Measurements from ENCODE around the gene IGF2BP2.
"Not testable (repeated sequence)": the region's sequence is repeated elsewhere in the genome, so short reads cannot be mapped to it uniquely, and the experiment has no call there.

IGF2BP2 gene

GRCh38 chr3:185797993-185798830, 26.6 kb downstream of the IGF2BP2 start:
- DNase-seq (ENCODE audit: low read depth), result no peak

- no peak for DNase-seq (ENCODE audit: low read depth)
Observed at GRCh38 chr3:185797108-185797881, 27.5 kb downstream of the IGF2BP2 start.

- no peak for DNase-seq (ENCODE audit: low read depth)
Observed at GRCh38 chr3:185796431-185797107, 28.3 kb downstream of the IGF2BP2 start.

- DNase-seq (ENCODE audit: low read depth), result no peak
Observed at GRCh38 chr3:185793381-185793780, 31.5 kb downstream of the IGF2BP2 start.

- DNase-seq (ENCODE audit: low read depth), result no peak
Observed at GRCh38 chr3:185792955-185793354, 31.9 kb downstream of the IGF2BP2 start.

- DNase-seq (ENCODE audit: low read depth), result no peak
Observed at GRCh38 chr3:185789891-185790830, 34.7 kb downstream of the IGF2BP2 start.

- DNase-seq (ENCODE audit: low read depth), result no peak
Observed at GRCh38 chr3:185789134-185789533, 35.7 kb downstream of the IGF2BP2 start.

- no peak for DNase-seq (ENCODE audit: low read depth)
Observed at GRCh38 chr3:185788292-185788691, 36.5 kb downstream of the IGF2BP2 start.

GRCh38 chr3:185786956-185787877, 37.6 kb downstream of the IGF2BP2 start:
- DNase-seq (ENCODE audit: low read depth), result no peak

- DNase-seq (ENCODE audit: low read depth), result not testable (repeated sequence)
Observed at GRCh38 chr3:185786258-185786657, 38.6 kb downstream of the IGF2BP2 start.

GRCh38 chr3:185784317-185784716, 40.5 kb downstream of the IGF2BP2 start:
- no peak for DNase-seq (ENCODE audit: low read depth)

- no peak for DNase-seq (ENCODE audit: low read depth)
Observed at GRCh38 chr3:185781759-185782158, 43.1 kb downstream of the IGF2BP2 start.

GRCh38 chr3:185779461-185779860, 45.4 kb downstream of the IGF2BP2 start:
- DNase-seq (ENCODE audit: low read depth), result no peak

- no peak for DNase-seq (ENCODE audit: low read depth)
Observed at GRCh38 chr3:185778821-185779220, 46.0 kb downstream of the IGF2BP2 start.

GRCh38 chr3:185778094-185778493, 46.7 kb downstream of the IGF2BP2 start:
- no peak for DNase-seq (ENCODE audit: low read depth)

- no peak for DNase-seq (ENCODE audit: low read depth)
Observed at GRCh38 chr3:185770109-185770508, 54.7 kb downstream of the IGF2BP2 start.

- peak; percentile 15 for DNase-seq (ENCODE audit: low read depth)
Observed at GRCh38 chr3:185768578-185768982, 56.3 kb downstream of the IGF2BP2 start.

GRCh38 chr3:185767002-185767688, 57.7 kb downstream of the IGF2BP2 start:
- no peak for DNase-seq (ENCODE audit: low read depth)

GRCh38 chr3:185766329-185767001, 58.4 kb downstream of the IGF2BP2 start:
- DNase-seq (ENCODE audit: low read depth), result no peak
